Loucy (cell line): ENCODE results near the gene ARID1B.

Experiments used
- CTCF ChIP-seq: fragments of 200-600 bp; sonication (generic); conservative IDR thresholded peaks from 2 replicates; pipeline ENCODE4 v1.5.1; 2014; ENCODE audit warnings: mild to moderate bottlenecking, antibody characterized with exemption, low read length
- EZH2phosphoT487 ChIP-seq: fragments of 200-600 bp; IDR thresholded peaks from 2 replicates; pipeline ENCODE4 v1.6.1; 2018; ENCODE audit warnings: antibody characterized with exemption, mild to moderate bottlenecking, moderate library complexity, borderline replicate concordance

DNA sequence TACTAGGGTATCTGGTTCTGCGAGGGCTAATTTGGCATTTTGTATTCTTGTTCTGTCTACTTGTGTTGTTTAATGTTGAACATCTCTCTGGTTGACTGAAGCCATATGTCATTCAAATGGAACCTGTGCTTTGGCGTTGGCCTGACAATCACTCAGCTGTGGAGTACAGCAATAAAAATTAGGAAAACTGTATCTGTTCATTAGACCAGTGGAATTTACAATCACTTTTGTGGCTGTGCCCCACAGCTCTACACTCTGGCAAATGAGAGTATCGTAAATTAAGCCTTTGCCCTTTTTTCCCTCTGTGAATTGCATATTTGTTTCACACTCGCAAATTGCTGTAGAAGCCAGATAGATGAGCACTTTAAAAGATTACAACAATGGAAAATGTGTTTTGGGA lies 102.0 kb downstream of the ARID1B start:
- TF ChIP-seq CTCF (no peak), EZH2phosphoT487 (no peak)
